PFSK-1 (cell line): ENCODE results near the gene USP22.

Experiments used
- POLR2AphosphoS5 ChIP-seq: IDR thresholded peaks from 2 replicates; pipeline ENCODE4 v1.6.1; 2012; ENCODE audit warnings: low read depth, mild to moderate bottlenecking, control low read depth, low read length, moderate library complexity
- REST ChIP-seq, 2 experiments: IDR thresholded peaks; 2 replicates each; pipeline versions ENCODE4 v1.6.1 to v1.8.0; 2011 to 2012; ENCODE audit warnings: low read depth in 2 of 2, low read length in 2 of 2, control low read depth in 1 of 2, inconsistent platforms in 1 of 2, mild to moderate bottlenecking in 1 of 2, moderate library complexity in 1 of 2; ENCODE audit not compliant: insufficient read depth in 1 of 2
- SIN3A ChIP-seq: IDR thresholded peaks from 2 replicates; pipeline ENCODE4 v1.6.1; 2012; ENCODE audit warnings: mild to moderate bottlenecking, low read length, moderate library complexity, borderline replicate concordance; ENCODE audit not compliant: insufficient read depth
- TAF1 ChIP-seq: IDR thresholded peaks from 2 replicates; pipeline ENCODE4 v1.6.1; 2012; ENCODE audit warnings: low read length, control low read depth, borderline replicate concordance; ENCODE audit not compliant: insufficient read depth

GRCh38 chr17:21005367-21005766, 37.4 kb downstream of the USP22 start:
- no peak; the same call in 1 of the 2 replicates for TF ChIP-seq POLR2AphosphoS5
- TF ChIP-seq SIN3A = no peak
- no peak for TF ChIP-seq REST (IDR thresholded peaks at IDR 0.05; ENCODE audit: insufficient read depth in 1 of 2, low read depth in 2 of 2, low read length in 2 of 2)
- TF ChIP-seq TAF1 = no peak
